HG03280 (cell line): ENCODE measurements around the gene CAMK2D.
"Not testable (repeated sequence)": the region's sequence is repeated elsewhere in the genome, so short reads cannot be mapped to it uniquely, and the experiment has no call there.

Source experiments
- ATAC-seq: cut with Tn5 transposase; IDR thresholded peaks from one replicate; pipeline ENCODE4 v1.9.1; 2021; ENCODE audit warnings: mild to moderate bottlenecking, moderate library complexity; ENCODE audit not compliant: unreplicated experiment

CAMK2D gene

GRCh38 chr4:113733685-113734084, 27.9 kb downstream of the CAMK2D start:
- ATAC-seq: no peak

GRCh38 chr4:113732967-113733527, 28.5 kb downstream of the CAMK2D start:
- no peak for ATAC-seq

GRCh38 chr4:113730467-113731216, 30.9 kb downstream of the CAMK2D start:
- no peak for ATAC-seq

- ATAC-seq: no peak
These were observed 33.7 kb downstream of the CAMK2D start for GRCh38 chr4:113727802-113728201.

- ATAC-seq: no peak
These were observed 35.6 kb downstream of the CAMK2D start for GRCh38 chr4:113725963-113726362.

GRCh38 chr4:113718252-113718651, 43.3 kb downstream of the CAMK2D start:
- no peak for ATAC-seq

- ATAC-seq: no peak
These were observed 49.5 kb downstream of the CAMK2D start for GRCh38 chr4:113711883-113712662.

- ATAC-seq: peak; percentile 63
These were observed 53.3 kb downstream of the CAMK2D start for GRCh38 chr4:113708250-113708649.

- no peak for ATAC-seq
These were observed 54.5 kb downstream of the CAMK2D start for GRCh38 chr4:113707048-113707447.

GRCh38 chr4:113705097-113705496, 56.4 kb downstream of the CAMK2D start:
- ATAC-seq: not testable (repeated sequence)

- not testable (repeated sequence) for ATAC-seq
These were observed 58.9 kb downstream of the CAMK2D start for GRCh38 chr4:113702596-113702995.

- no peak for ATAC-seq
These were observed 60.4 kb downstream of the CAMK2D start for GRCh38 chr4:113701169-113701568.

- no peak for ATAC-seq
These were observed 60.9 kb downstream of the CAMK2D start for GRCh38 chr4:113700602-113701150.

- no peak for ATAC-seq
These were observed 61.8 kb downstream of the CAMK2D start for GRCh38 chr4:113699772-113700171.

- ATAC-seq: no peak
These were observed 64.1 kb downstream of the CAMK2D start for GRCh38 chr4:113697429-113697828.

GRCh38 chr4:113695328-113696169, 66.0 kb downstream of the CAMK2D start:
- ATAC-seq: no peak

- no peak for ATAC-seq
These were observed 67.5 kb downstream of the CAMK2D start for GRCh38 chr4:113694008-113694407.

GRCh38 chr4:113692809-113693411, 68.6 kb downstream of the CAMK2D start:
- ATAC-seq: peak; percentile 67

GRCh38 chr4:113691676-113692075, 69.9 kb downstream of the CAMK2D start:
- no peak for ATAC-seq

- ATAC-seq: no peak
These were observed 72.1 kb downstream of the CAMK2D start for GRCh38 chr4:113689394-113689793.
